ENCODE results near the gene CEBPE. TPM values are rescaled to one million over a fixed set of nuclear protein-coding genes. Genes with fewer than 3 reads are reported as not detected.

The CEBPE gene
- total and polyA plus RNA-seq, 2 experiments from 2014 or later: not detected

GRCh38 chr14:23078692-23079116 is 40.4 kb downstream of the CEBPE start:
- H3K4me3 ChIP-seq: no peak overlapping the region
- H3K4me1 ChIP-seq (ENCODE audit: low read depth): no peaks in the 10 kb centered on the region
- no peaks in the 10 kb centered on the region for H3K27me3 ChIP-seq
- no peak for TF ChIP-seq CTCF (IDR thresholded peaks at IDR 0.05; ENCODE audit: low read depth, low read length)
- peak overlapping the region; percentile 7 for H3K27ac ChIP-seq
- peak in 1 of 2 donors; percentile 93 for DNase-seq (ENCODE audit: low read depth in 1 of 2, low spot score in 1 of 2)
- peaks cover 75% of the 10 kb centered on the region for H3K36me3 ChIP-seq
- H3K9me3 ChIP-seq (ENCODE audit: low read depth): no peaks in the 10 kb centered on the region

- no peak for TF ChIP-seq CTCF (IDR thresholded peaks at IDR 0.05; ENCODE audit: low read depth, low read length)
- Histone ChIP-seq H3K4me1 (ENCODE audit: low read depth) (peaks cover 4% of the 10 kb centered on the region), H3K27ac (no peak overlapping the region)
Observed at GRCh38 chr14:23077962-23078361, 41.1 kb downstream of the CEBPE start.

GRCh38 chr14:23076785-23077408 is 42.2 kb downstream of the CEBPE start:
- peak; percentile 52 to 53 for DNase-seq (ENCODE audit: low read depth in 1 of 2, low spot score in 1 of 2)
- Histone ChIP-seq H3K9me3 (ENCODE audit: low read depth) (no peaks in the 10 kb centered on the region), H3K36me3 (peaks cover 65% of the 10 kb centered on the region), H3K27me3 (no peaks in the 10 kb centered on the region), H3K4me3 (no peak overlapping the region), H3K27ac (no peak overlapping the region), H3K4me1 (ENCODE audit: low read depth) (peaks cover 13% of the 10 kb centered on the region)
- peak; percentile 71 for TF ChIP-seq CTCF (IDR thresholded peaks at IDR 0.05; ENCODE audit: low read depth, low read length)

More at GRCh38 chr14:23077962-23078361, 41.1 kb downstream of the CEBPE start:
- Histone ChIP-seq H3K36me3 (peaks cover 69% of the 10 kb centered on the region), H3K27me3 (no peaks in the 10 kb centered on the region), H3K9me3 (ENCODE audit: low read depth) (no peaks in the 10 kb centered on the region), H3K4me3 (no peak overlapping the region)
- no peak for DNase-seq (ENCODE audit: low read depth in 1 of 2, low spot score in 1 of 2)

GRCh38 chr14:23074906-23075305 is 44.1 kb downstream of the CEBPE start:
- TF ChIP-seq CTCF (IDR thresholded peaks at IDR 0.05; ENCODE audit: low read depth, low read length): no peak
- Histone ChIP-seq H3K4me3 (no peak overlapping the region), H3K9me3 (ENCODE audit: low read depth) (no peaks in the 10 kb centered on the region), H3K27ac (no peak overlapping the region), H3K4me1 (ENCODE audit: low read depth) (peaks cover 18% of the 10 kb centered on the region), H3K36me3 (peaks cover 47% of the 10 kb centered on the region), H3K27me3 (no peaks in the 10 kb centered on the region)
- no peak for DNase-seq (ENCODE audit: low read depth in 1 of 2, low spot score in 1 of 2)

- H3K27ac ChIP-seq: peak overlapping the region; percentile 90
- peaks cover 25% of the 10 kb centered on the region for H3K4me1 ChIP-seq (ENCODE audit: low read depth)
- H3K27me3 ChIP-seq: no peaks in the 10 kb centered on the region
- TF ChIP-seq CTCF (IDR thresholded peaks at IDR 0.05; ENCODE audit: low read depth, low read length): no peak
- H3K9me3 ChIP-seq (ENCODE audit: low read depth): no peaks in the 10 kb centered on the region
- DNase-seq (ENCODE audit: low read depth in 1 of 2, low spot score in 1 of 2): peak in 1 of 2 donors; percentile 74
- H3K36me3 ChIP-seq: peaks cover 33% of the 10 kb centered on the region
- peak overlapping the region; percentile 62 for H3K4me3 ChIP-seq
Observed at GRCh38 chr14:23071921-23072539, 47.0 kb downstream of the CEBPE start.
